HUDEP-2 (cell line): ENCODE data around the gene CREBBP.

Experiments
- DNase-seq, 76 experiments: peaks; one replicate each; lab custom pipeline; 2025; ENCODE audit not compliant: unreplicated experiment in 76 of 76; lab: John Stamatoyannopoulos, UW

CREBBP gene

DNA sequence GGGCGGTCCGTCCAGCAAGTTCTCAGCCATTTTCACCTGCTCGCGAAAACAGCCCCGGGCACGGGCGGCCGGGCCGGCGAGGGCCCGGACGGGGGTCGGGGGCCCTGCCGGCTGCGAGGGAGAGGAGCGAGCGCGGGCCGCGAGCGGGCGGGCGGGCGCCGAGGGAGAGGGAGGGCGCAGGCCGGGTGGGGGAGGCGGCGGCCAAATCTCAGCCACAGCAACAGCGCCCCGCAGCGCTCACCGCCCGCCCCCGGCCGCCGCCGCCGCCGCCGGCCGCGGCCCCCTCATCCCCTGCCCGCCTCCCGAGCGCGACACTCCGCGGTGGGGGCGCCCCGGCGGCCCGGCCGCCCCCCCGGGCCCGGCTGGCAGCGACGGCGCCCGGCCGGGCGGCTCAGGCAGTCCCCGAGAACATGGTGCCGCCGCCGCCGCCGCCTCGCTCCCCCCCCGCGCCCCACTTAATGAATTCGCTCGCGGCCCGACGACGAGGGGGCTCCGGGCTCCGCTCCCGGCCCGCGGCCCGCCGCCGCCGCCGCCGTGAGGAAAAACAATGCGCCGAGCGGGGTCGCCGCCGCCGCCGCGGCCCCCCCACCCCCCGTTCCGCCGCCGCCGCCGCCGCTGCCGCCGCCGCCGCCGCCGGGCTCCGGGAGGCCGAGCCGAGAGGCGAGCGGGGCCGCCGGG is 487 bp downstream of the CREBBP start:
- peak in 47 of 76 experiments; percentile 6 to 67 (median 48) for DNase-seq

DNA sequence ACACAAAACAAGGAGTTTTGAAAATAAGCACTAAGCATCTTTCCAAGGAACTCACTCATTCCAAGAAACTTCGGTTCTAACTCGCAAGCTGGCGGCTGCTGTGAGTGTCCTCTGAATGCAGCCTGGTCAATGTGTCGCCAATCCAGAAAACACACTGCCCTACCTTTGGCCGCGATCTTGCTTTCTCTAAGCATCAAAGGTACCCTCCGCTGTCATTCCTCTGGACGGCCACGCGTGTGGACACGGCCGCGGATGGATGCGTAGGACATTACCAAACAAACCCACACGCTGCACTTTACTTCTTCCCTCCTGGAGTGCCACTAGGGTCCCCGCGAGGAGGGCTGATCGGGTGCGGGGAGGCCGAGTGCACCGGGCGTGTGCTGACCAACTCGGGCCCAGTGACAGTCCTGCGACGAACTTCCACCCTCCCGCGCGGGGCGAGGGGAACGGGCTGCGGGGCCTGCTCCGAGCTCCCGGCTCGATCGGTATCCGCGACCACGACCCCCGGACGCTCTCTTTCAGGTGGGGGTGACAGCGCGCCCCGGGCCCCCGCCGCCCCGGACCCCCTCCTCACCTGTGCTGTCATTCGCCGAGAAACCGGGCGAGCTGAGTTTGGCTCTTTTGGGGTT is 1.1 kb downstream of the CREBBP start:
- DNase-seq = peak in 3 of 76 experiments; percentile 14 to 30 (median 19)

DNA sequence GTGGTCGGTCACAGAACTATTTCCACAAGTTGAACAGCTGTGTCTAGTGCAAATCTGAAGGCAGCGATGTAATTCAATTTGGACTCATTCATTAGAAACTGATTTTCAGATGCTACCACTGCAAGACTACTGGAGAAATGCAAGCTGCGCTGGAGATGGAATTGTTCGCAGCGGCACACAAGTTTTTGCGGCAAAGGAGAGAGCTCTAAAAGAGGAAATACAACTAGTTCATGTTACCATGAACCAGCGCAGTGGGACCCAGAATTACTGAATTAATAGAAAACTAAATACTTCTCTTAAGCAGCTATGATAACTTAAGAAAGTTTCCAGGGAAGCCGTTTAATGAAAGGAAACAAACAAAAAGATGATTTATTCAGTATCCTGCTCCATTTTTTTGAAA is 1.9 kb downstream of the CREBBP start:
- no peak for DNase-seq

DNA sequence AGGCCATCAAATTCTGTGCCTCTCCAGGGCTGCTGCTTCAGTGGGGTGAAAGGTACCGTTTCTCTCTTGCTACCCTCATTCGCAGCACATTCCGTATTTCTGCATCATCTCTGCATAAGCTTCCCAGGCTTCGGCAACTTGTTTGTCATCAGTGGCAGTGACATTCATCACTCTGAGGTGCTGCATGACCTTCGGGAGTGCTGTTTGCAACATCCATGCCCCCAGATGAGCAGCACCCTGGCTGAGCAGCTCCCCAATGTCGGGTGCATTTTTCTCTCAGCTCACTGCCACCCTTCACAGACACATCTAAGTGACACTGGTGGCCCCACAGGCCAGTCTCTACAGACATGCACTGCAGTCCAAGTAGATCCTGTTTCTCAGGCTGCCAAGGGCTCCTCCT is 3.8 kb downstream of the CREBBP start:
- DNase-seq = no peak

DNA sequence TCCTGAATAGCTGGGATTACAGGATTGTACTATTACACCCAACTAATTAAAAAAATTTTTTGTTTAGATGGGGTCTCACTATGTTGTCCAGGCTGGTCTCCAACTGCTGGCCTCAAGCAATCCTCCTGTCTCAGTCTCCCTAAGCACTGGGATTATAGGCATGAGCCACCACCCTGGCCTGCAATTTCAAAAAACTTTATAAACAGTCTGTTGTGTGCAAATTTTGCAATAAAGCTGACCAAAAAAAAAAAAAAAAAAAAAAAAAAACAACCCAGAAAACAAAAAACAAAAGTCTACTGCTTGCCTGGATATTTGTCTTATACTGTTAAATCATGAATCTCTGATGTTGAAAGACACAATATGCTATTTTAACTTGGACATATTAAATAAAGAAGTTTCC is 4.4 kb downstream of the CREBBP start:
- DNase-seq = no peak

DNA sequence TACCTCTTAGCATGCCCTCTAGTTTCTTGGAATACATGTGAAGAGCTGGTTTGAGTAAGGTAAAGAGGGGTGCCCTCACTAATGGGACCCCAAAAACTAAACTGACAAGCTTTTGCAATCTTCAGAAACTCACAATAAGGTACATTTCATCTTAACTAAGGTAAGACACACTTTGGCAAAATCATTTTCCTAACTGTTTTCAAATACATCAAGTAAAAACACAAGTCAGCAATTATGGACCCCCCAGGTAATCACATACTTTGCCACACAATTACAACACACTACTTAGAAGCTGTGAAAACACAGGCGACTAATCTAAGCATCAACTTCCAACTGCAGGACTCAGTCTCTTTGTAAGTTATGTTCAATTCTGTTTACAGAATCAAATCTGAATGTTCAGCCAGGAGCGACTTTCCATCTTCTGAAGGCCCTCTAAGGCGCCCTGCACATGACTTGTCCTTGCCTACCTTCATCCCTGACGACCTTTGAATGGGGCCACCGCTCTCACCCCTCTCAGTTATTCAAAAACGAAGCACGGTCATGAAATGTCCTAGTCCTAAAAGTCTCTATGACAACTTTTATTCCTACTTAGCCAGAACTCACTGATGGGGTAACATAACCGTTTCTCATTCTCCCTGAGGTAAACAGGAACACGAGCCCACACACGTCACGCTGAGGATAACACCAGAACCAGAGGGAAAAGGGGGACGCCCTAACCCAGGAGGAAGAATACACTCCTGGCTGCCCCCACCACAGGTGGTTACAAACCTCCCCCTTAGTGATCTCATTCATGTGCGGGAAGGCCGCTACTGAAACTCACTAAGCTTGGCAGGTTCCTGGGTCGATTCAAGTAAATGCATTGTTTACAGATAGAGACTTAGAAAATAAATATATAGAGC is 5.5 kb downstream of the CREBBP start:
- DNase-seq = no peak

DNA sequence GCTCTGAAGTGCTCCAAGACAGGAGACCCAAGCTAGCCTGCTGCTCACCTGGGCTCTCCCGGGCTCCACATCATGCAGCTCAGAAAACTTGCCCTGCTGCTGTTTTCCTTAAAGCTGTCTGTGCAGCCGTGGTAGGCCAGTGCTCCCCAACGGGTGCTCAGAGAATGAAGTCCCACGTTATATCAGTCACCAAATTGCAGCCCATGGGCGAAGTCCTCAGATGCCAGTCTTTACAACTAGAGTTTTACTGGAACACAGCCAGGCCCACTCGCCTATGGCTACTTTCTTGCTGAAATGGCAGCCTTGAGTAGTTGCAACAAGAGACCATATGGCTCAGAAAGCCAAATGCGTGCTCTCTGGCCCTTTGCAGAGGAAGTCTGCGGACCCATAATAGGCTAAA is 6.3 kb downstream of the CREBBP start:
- DNase-seq = peak in 6 of 76 experiments; percentile 4 to 25 (median 12)

DNA sequence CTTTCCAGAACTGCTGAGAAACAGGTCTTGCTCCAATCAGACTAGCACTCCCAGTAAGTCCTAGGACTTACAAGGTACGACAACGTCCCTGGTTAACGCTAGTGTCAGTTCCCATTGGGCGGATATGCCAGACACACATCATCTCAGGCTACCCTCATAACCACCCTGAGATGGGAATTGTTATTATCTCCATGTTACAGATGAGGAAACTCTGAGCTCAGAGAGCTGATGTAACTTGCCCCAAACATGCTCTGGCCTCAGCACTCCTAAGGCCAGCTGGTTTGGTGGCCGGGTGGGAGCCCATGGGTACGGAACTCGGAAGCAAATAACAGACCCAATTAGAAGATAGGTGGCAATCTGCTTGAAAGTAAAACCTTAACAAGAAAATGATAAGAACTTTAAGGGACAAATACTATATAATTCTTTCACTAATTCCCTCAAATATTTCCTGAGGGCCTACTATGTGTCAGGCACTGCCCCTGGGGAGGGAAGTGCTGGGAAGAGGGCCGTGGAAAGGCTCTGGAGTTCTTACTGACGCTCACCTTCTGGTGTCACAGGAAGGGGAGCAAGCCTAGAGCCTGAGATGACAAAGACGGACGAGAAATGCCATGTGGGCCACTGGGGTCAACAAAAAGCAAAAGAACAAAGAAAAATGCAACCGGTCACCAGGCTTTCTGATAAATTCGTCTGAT is 6.9 kb downstream of the CREBBP start:
- DNase-seq = no peak

DNA sequence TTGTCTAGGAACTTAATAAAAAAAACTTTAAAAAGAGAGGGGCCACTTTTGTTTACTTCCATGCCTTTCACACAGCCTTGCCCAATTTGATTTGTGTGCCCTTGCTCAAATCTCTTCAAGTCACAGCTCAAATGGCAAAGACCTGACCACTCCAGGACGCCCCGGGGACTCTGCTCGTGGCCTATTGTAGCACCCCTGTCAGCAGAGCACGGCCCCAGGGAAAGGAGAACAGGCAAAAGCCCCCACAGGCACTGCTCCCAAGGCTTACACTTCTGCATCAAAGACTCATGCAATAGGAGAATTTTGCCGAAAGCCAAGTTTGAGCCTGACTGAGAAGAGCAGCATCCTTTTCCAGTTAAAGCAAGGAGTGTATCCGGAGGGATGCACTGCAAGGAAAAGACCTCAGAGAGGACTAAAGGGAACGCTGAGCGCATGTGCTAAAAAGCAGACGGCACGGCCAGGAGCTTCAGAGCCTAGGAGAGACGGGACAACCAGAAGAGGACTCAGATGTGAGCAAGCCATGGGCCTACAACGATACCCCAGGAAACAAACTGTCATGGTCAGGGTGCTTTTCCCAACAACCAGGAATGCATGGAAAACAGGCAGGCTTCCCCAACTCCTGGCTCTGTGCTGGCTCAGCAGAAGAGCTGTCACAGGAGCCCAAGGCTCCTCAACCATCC is 8.2 kb downstream of the CREBBP start:
- DNase-seq = no peak

DNA sequence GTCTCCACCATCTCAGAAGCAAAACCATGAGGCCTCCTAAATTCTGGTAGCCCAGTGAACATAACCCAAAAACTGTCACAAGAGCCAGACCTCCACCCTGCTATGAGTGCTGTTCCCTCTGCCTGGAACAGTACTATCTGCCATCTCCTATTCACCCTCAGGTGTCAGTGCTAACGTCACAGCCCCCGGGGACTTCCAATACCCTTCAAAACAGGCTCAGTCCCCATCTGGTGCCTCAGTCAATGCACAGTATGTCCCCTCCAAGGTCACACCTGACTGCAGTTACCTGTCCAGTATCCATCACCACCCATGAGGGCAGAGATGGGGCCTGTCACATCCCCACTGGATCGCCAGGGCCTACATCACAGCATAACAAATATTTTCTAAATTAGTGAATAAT is 11.5 kb downstream of the CREBBP start:
- no peak for DNase-seq

DNA sequence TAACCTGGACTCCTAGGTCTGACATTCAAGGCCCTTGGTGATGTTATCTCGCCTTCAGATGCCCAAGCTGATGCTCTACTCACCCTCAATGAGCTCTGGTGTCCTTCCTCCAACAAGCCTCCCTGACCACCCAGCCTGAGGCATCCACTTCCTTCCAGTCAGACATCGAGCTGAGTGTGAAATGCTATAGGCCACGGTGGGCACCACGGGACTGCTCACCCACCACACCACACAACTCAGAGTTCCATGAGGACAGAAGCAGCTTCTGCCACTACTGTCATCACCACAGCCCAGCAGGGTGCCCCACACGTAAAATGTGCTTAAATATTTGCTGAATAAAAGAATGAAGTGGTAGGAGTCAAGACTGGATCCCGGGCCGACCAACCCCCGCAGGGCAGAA is 12.0 kb downstream of the CREBBP start:
- DNase-seq = no peak

DNA sequence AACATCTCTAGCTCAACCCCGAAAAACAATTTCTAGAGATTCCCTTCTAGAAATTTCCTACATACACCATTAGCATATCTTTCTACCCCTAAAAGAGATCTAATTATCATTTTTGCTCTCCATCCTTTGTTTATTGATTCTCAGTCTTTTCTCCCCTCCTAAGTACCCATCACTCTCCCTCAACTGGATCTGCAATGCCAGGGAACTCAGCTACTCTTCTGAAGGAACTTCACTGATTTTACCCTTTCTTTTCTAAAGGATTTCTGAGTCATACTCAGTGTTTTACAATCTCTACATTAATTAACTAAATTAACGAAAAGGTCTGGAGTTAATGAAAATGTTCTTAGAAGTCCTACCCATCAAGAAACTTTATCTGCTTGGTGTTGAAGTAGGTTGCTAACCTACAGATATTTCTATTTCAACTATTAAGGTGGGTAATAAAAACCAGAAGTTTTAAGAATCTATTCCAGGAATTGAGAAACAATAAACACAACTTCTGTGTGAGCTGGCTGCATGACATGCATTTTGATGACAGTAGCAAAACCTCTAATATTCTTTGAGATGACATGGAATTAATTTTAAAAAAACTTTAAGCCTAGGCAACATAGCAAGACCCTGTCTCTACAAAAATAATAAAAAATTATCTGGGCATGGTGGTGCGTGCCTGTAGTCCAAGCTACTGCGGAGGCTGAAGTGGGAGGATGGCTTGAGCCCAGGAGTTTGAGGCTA is 13.6 kb downstream of the CREBBP start:
- DNase-seq = no peak

DNA sequence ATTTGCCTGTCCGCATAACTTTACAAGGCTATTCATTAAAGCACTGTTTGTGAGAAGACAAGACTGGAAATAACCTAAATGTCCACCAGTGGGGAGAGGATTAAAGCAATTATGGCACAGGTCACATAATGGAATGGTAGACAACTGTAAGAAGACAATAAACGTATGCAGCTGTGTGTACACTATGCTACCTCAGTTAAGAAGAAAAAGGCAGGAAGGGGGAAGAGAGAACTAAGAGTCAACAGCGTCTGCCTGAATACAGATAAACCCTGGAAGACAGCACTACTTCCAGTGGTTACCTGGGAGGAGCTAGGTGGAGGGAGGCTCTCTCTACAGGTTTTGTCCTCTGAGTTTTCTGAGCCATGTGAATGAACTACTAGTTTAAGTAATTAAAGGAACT is 15.3 kb downstream of the CREBBP start:
- DNase-seq = no peak

DNA sequence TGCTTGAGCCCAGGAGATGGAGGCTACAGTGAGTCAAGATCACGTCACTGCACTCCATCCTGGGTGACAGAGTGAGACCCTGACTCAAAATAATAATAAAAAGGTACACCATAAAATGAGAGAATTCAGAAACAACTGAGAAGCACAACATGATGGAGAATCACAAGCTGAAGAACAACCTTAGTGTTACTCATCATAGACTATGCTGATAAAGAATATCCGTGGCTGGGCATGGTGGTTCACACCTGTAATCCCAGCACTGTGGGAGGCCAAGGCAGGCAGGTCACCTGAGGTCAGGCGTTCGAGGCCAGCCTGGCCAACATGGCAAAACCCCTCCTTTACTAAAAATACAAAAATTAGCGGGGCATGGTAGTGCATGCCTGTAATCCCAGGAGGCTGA is 16.0 kb downstream of the CREBBP start:
- no peak for DNase-seq

DNA sequence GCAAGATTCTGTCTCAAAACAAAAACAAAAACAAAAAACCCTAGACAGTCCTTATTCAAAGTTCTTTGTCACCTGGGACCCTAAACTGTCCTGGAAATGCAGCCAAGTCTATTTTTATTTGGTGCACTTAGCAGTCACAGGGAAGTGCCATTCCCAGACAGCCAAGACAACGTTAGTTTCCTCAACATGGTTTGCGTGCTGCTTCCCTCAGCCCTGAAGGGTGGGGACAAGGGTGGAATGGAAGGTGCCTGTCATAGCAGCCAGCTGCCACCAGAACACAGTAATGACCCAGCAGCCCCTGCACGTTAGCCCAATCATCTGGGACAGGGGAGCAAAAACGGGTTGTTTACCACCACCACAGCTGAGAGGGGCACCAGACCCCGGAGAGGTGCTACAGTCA is 16.9 kb downstream of the CREBBP start:
- no peak for DNase-seq

DNA sequence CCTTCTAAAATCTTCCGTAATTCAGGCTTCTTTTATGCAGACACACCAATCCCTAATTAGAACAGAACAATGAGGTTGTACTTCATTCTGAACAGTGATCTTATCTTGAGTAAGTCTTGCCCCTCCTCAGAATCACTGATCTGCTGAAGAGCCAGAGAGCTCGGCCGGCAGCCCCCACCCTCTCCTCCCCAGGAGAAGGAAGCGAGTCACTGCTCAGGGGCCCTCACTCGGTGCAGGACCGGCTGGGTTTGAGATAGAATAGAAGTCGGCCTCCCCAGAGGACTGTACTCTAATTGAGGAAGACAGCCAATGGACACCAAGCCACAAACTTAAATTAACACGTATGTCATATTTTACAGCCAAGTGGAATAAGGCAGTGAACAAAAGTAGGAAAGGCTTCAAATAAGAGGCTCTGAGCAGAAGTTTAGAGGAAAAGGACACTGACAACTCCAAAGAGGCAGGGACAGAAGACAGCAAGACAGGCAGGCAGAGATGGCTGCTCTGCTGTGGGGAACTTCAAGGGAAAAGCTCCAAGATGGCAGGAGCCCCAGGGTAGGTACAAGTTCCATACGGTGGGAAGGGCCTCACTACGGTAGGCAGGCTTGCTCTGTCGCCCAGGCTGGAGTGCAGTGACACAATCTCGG is 18.6 kb downstream of the CREBBP start:
- peak in 31 of 76 experiments; percentile 7 to 41 (median 19) for DNase-seq

DNA sequence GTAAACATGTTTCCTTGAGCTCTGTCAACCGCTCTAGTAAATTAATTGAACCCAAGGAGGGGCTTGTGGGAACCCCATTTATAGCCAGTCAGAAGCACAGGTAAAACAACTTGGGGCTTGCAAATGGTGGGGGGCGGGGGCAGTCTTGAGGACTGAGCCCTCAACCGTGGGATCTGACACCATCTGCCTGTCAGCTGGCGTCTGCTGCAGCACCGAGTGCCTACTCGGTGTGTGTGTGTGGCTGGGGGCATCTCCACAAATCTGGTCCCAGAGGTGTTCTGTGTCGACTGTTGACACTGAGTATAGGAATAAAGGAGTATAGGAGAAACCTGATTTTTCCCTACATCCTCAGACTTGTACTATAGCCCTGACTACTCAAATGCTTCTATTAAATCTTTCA is 20.6 kb downstream of the CREBBP start:
- no peak for DNase-seq

DNA sequence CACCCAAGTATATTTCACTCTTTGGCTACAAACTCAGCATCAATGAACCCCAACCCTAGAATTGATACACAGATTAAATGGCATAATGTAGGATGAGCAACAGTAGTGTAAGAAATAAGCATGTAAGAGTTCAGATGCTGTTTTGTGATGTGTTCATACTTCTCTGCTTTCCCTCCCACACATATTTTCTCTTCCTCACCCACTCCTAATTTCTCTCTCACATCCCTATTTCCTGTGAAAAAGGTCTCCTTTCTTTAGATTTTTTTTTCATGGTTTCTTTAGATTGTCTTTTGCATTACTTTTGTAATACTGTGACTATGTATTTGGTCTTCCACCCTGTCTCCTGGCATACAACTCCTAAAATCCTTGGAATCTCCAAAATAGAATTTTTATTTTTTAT is 21.7 kb downstream of the CREBBP start:
- no peak for DNase-seq
